ENCODE data around the gene PLXNB2.
A peak's percentile ranks its signal among the peaks of the same experiment; 100 is the strongest.

DNA sequence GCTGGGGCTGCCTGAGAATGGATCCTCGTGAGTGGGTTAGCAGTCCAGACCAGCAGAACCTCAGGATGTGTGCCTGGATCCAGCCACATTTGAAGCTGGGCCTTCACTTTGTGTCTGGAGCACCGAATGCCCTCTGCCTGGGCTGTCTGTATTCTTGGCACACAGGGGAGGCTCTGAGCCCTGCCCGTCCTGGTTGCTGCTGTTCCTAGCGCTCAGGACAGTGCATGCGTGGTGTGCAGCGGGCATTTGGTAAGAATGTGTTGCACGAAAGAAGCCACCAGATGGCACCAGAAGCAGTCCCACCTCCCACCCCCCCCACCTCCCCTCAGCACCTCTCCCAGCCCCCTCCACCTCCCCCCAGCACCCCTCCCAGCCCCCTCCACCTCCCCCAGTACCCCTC is 33.1 kb downstream of the PLXNB2 start:
- TF ChIP-seq EZH2phosphoT487 (IDR thresholded peaks at IDR 0.05; ENCODE audit: low read depth) (no peak), CTCF (IDR thresholded peaks at IDR 0.05; ENCODE audit: low read depth, low read length) (0 out of 2 replicates have a peak, but pooled peaks have one; percentile 15)

All from OCI-LY3 (cell line).